WTC11 (cell line): Measurements from ENCODE around the gene ENTHD1.

Experiments
- CDX4 ChIP-seq: fragments of 250-450 bp; sonication (Bioruptor Pico); IDR thresholded peaks from 2 replicates; pipeline ENCODE4 v1.9.0; 2021; ENCODE audit warnings: moderate library complexity, mild to moderate bottlenecking, inconsistent platforms, borderline replicate concordance
- CTCF ChIP-seq: fragments of 200-600 bp; IDR thresholded peaks from 2 replicates; pipeline ENCODE4 v1.8.0; 2022; ENCODE audit warnings: antibody characterized with exemption
- ESRRA ChIP-seq: sonication (generic); formaldehyde crosslinking; IDR thresholded peaks from 2 replicates; pipeline ENCODE4 v1.8.1; 2022; ENCODE audit warnings: mild to moderate bottlenecking, missing genetic modification reagents, borderline replicate concordance
- NR1H2 ChIP-seq: sonication (generic); formaldehyde crosslinking; IDR thresholded peaks from 2 replicates; pipeline ENCODE4 v1.9.0; 2021; ENCODE audit warnings: mild to moderate bottlenecking, moderate library complexity, missing genetic modification reagents
- NR2C2 ChIP-seq: sonication (generic); formaldehyde crosslinking; IDR thresholded peaks from 2 replicates; pipeline ENCODE4 v1.8.0; 2022; ENCODE audit warnings: mild to moderate bottlenecking, missing genetic modification reagents
- SP1 ChIP-seq: sonication (generic); formaldehyde crosslinking; conservative IDR thresholded peaks from 2 replicates; pipeline ENCODE4 v1.8.1; 2022; ENCODE audit warnings: missing genetic modification reagents
- ZNF425 ChIP-seq: fragments of 250-450 bp; sonication (Bioruptor Pico); conservative IDR thresholded peaks from 2 replicates; pipeline ENCODE4 v1.9.0; 2021; ENCODE audit warnings: mild to moderate bottlenecking

GRCh38 chr22:39815932-39816331 is 77.6 kb downstream of the ENTHD1 start:
- TF ChIP-seq CDX4 (CRISPR knock-in tag) (no peak), SP1 (CRISPR knock-in tag) (no peak), CTCF (no peak), ZNF425 (CRISPR knock-in tag) (no peak), NR1H2 (no peak), ESRRA (CRISPR knock-in tag) (no peak), NR2C2 (CRISPR knock-in tag) (no peak)
